GM10847 (cell line): ENCODE results near the gene CDKN1B.

Experiments
- POLR2A ChIP-seq: IDR thresholded peaks from 2 replicates; pipeline ENCODE4 v1.6.1; 2011; ENCODE audit not compliant: insufficient read length; ENCODE audit errors: extremely low read depth

Gene CDKN1B

GRCh38 chr12:12755923-12756322, 38.8 kb downstream of the CDKN1B start:
- TF ChIP-seq POLR2A = no peak

GRCh38 chr12:12757121-12757520, 40.0 kb downstream of the CDKN1B start:
- no peak for TF ChIP-seq POLR2A

- no peak for TF ChIP-seq POLR2A
Observed at GRCh38 chr12:12759234-12759915, 42.2 kb downstream of the CDKN1B start.

- no peak for TF ChIP-seq POLR2A
Observed at GRCh38 chr12:12764824-12765223, 47.7 kb downstream of the CDKN1B start.

- TF ChIP-seq POLR2A = no peak
Observed at GRCh38 chr12:12770262-12770661, 53.1 kb downstream of the CDKN1B start.
